Vagina (tissue), 2 donors: ENCODE results near the gene PON3. TPM values are rescaled to one million over a fixed set of nuclear protein-coding genes. Genes with fewer than 3 reads are reported as not detected.

ENCODE experiments used
- DNase-seq, 2 donors: peaks; one replicate each; pipeline ENCODE4 v3.0.0-alpha.2; 2017; ENCODE audit errors: extremely low spot score in 2 of 2
- H3K27ac ChIP-seq: fragments of 200-600 bp; sonication (generic); one replicate; pipeline ENCODE4 v1.5.1; 2019
- H3K27me3 ChIP-seq: fragments of 200-600 bp; sonication (generic); one replicate; pipeline ENCODE4 v1.5.1; 2019
- H3K36me3 ChIP-seq, 2 donors: fragments of 200-600 bp; sonication (generic); one replicate each; pipeline ENCODE4 v1.5.1; 2017 to 2019
- H3K4me1 ChIP-seq: fragments of 200-600 bp; sonication (generic); one replicate; pipeline ENCODE4 v1.5.1; 2019
- H3K4me3 ChIP-seq, 2 donors: fragments of 200-600 bp; sonication (generic); 1 replicate in 1 of 2; 2 replicates in 1 of 2; pipeline ENCODE4 v1.5.1; 2016 to 2019
- H3K9me3 ChIP-seq: fragments of 200-600 bp; sonication (generic); one replicate; pipeline ENCODE4 v1.5.1; 2019
- CTCF ChIP-seq, 3 experiments: fragments of 450-650 bp in 2 of 3; fragments of 200-600 bp in 1 of 3; sonication (generic) in 1 of 3; IDR thresholded peaks; one replicate each; pipeline ENCODE4 v1.5.1; 2017 to 2019; ENCODE audit warnings: antibody characterized with exemption in 3 of 3, mild to moderate bottlenecking in 2 of 3, moderate library complexity in 2 of 3
- POLR2A ChIP-seq, 2 donors: fragments of 450-650 bp; IDR thresholded peaks; one replicate each; pipeline ENCODE4 v1.6.1; 2017; ENCODE audit warnings: antibody characterized with exemption in 2 of 2, mild to moderate bottlenecking in 2 of 2, moderate library complexity in 2 of 2
- POLR2AphosphoS5 ChIP-seq, 2 donors: sonication (generic); formaldehyde crosslinking; IDR thresholded peaks; one replicate each; pipeline ENCODE4 v1.9.0; 2017; ENCODE audit warnings: antibody characterized with exemption in 2 of 2, mild to moderate bottlenecking in 2 of 2, low read depth in 1 of 2; ENCODE audit not compliant: insufficient read depth in 1 of 2
- intact Hi-C: fragments of 100-400 bp; cut with DNase I; formaldehyde crosslinking; loops from one replicate; pipeline ENCODE4 v1.15.1; 2023
- total RNA-seq: library from RNA; depleted of rRNA; stranded (reverse); fragments of >200 nt; gene quantifications from one replicate; pipeline ENCODE4 v1.2.3, GENCODE V29; 2016

PON3 gene
- total RNA-seq, 1 donor from 2014 or later: 3.9 TPM

GRCh38 chr7:95411036-95411435 lies 14.9 kb upstream of the PON3 start:
- intact Hi-C loops: no loop called here

GRCh38 chr7:95407751-95408150 lies 11.6 kb upstream of the PON3 start:
- Histone ChIP-seq H3K9me3 (no peaks in the 10 kb centered on the region), H3K36me3 (peaks cover 0 to 19% of the 10 kb centered on the region in 2 donors), H3K27me3 (no peaks in the 10 kb centered on the region), H3K4me3 (no peak overlapping the region), H3K4me1 (no peaks in the 10 kb centered on the region), H3K27ac (no peak overlapping the region)
- intact Hi-C loops: no loop called here
- DNase-seq: no peak
- TF ChIP-seq POLR2AphosphoS5 (IDR thresholded peaks at IDR 0.05; ENCODE audit: insufficient read depth in 1 of 2, low read depth in 1 of 2) (no peak), POLR2A (IDR thresholded peaks at IDR 0.05) (no peak), CTCF (IDR thresholded peaks at IDR 0.05) (no peak)

More at GRCh38 chr7:95411036-95411435, 14.9 kb upstream of the PON3 start:
- Histone ChIP-seq H3K4me3 (no peak overlapping the region), H3K27ac (no peak overlapping the region), H3K36me3 (peaks cover 0 to 22% of the 10 kb centered on the region in 2 donors), H3K27me3 (no peaks in the 10 kb centered on the region), H3K4me1 (no peaks in the 10 kb centered on the region), H3K9me3 (no peaks in the 10 kb centered on the region)
- TF ChIP-seq CTCF (IDR thresholded peaks at IDR 0.05) (no peak), POLR2A (IDR thresholded peaks at IDR 0.05) (no peak), POLR2AphosphoS5 (IDR thresholded peaks at IDR 0.05; ENCODE audit: insufficient read depth in 1 of 2, low read depth in 1 of 2) (no peak)
- no peak for DNase-seq

- H3K36me3 ChIP-seq: peaks cover 0 to 11% of the 10 kb centered on the region in 2 donors
- no peaks in the 10 kb centered on the region for H3K9me3 ChIP-seq
- H3K4me1 ChIP-seq: no peaks in the 10 kb centered on the region
- no peak overlapping the region for H3K27ac ChIP-seq
- TF ChIP-seq CTCF (IDR thresholded peaks at IDR 0.05) (no peak), POLR2A (IDR thresholded peaks at IDR 0.05) (no peak), POLR2AphosphoS5 (IDR thresholded peaks at IDR 0.05; ENCODE audit: insufficient read depth in 1 of 2, low read depth in 1 of 2) (no peak)
- intact Hi-C loops: no loop called here
- no peak overlapping the region for H3K4me3 ChIP-seq
- no peak for DNase-seq
- no peaks in the 10 kb centered on the region for H3K27me3 ChIP-seq
Measured at GRCh38 chr7:95405800-95406199, 9.6 kb upstream of the PON3 start.

GRCh38 chr7:95405208-95405607 lies 9.0 kb upstream of the PON3 start:
- no peak for TF ChIP-seq POLR2A (IDR thresholded peaks at IDR 0.05)
- no peak for TF ChIP-seq CTCF (IDR thresholded peaks at IDR 0.05)
- no peak for TF ChIP-seq POLR2AphosphoS5 (IDR thresholded peaks at IDR 0.05; ENCODE audit: insufficient read depth in 1 of 2, low read depth in 1 of 2)
- Histone ChIP-seq H3K36me3 (peaks cover 0 to 7% of the 10 kb centered on the region in 2 donors), H3K27ac (no peak overlapping the region)

GRCh38 chr7:95404316-95404865 lies 8.2 kb upstream of the PON3 start:
- intact Hi-C loops: no loop called here
- TF ChIP-seq POLR2A (IDR thresholded peaks at IDR 0.05) (no peak), CTCF (IDR thresholded peaks at IDR 0.05) (no peak), POLR2AphosphoS5 (IDR thresholded peaks at IDR 0.05; ENCODE audit: insufficient read depth in 1 of 2, low read depth in 1 of 2) (no peak)
- Histone ChIP-seq H3K9me3 (no peaks in the 10 kb centered on the region), H3K27me3 (no peaks in the 10 kb centered on the region), H3K4me3 (no peak overlapping the region), H3K36me3 (peaks cover 0 to 4% of the 10 kb centered on the region in 2 donors), H3K27ac (no peak overlapping the region), H3K4me1 (no peaks in the 10 kb centered on the region)
- no peak for DNase-seq

More at GRCh38 chr7:95405208-95405607, 9.0 kb upstream of the PON3 start:
- H3K4me3 ChIP-seq: no peak overlapping the region
- no peaks in the 10 kb centered on the region for H3K27me3 ChIP-seq
- intact Hi-C loops: no loop called here
- H3K4me1 ChIP-seq: no peaks in the 10 kb centered on the region
- DNase-seq: no peak
- H3K9me3 ChIP-seq: no peaks in the 10 kb centered on the region
